ENCODE measurements around the gene HIF1AN.

The HIF1AN gene

GRCh38 chr10:100522107-100522801 lies 13.5 kb upstream of the HIF1AN start:
- DNase-seq (ENCODE audit: low read depth in 2 of 2): no peak

- DNase-seq (ENCODE audit: low read depth in 2 of 2): no peak
Measured at GRCh38 chr10:100522945-100523344, 12.8 kb upstream of the HIF1AN start.

- DNase-seq (ENCODE audit: low read depth in 2 of 2): no peak
Measured at GRCh38 chr10:100524206-100524605, 11.5 kb upstream of the HIF1AN start.

- no peak for DNase-seq (ENCODE audit: low read depth in 2 of 2)
Measured at GRCh38 chr10:100524638-100525037, 11.1 kb upstream of the HIF1AN start.

- DNase-seq (ENCODE audit: low read depth in 2 of 2): no peak
Measured at GRCh38 chr10:100528123-100528886, 7.4 kb upstream of the HIF1AN start.

GRCh38 chr10:100528921-100529474 lies 6.7 kb upstream of the HIF1AN start:
- DNase-seq (ENCODE audit: low read depth in 2 of 2): no peak

- DNase-seq (ENCODE audit: low read depth in 2 of 2): peak; percentile 70 to 74
Measured at GRCh38 chr10:100529475-100530298, 6.1 kb upstream of the HIF1AN start, which contains the start of gene NDUFB8. TSS of gene NDUFB8 (minus strand) at chr10:100529871. CDS start at chr10:100529851, 20 bp downstream.

- DNase-seq (ENCODE audit: low read depth in 2 of 2): no peak
Measured at GRCh38 chr10:100531761-100532160, 4.0 kb upstream of the HIF1AN start.

GRCh38 chr10:100534726-100535125 lies 1.0 kb upstream of the HIF1AN start:
- DNase-seq (ENCODE audit: low read depth in 2 of 2): no peak

- DNase-seq (ENCODE audit: low read depth in 2 of 2): no peak
Measured at GRCh38 chr10:100535338-100535714, 417 bp upstream of the HIF1AN start.

- DNase-seq (ENCODE audit: low read depth in 2 of 2): no peak
Measured at GRCh38 chr10:100537475-100537874, 1.7 kb downstream of the HIF1AN start.

GRCh38 chr10:100544950-100545349 lies 9.2 kb downstream of the HIF1AN start:
- no peak for DNase-seq (ENCODE audit: low read depth in 2 of 2)

GRCh38 chr10:100551196-100551595 lies 15.5 kb downstream of the HIF1AN start:
- no peak for DNase-seq (ENCODE audit: low read depth in 2 of 2)

- no peak for DNase-seq (ENCODE audit: low read depth in 2 of 2)
Measured at GRCh38 chr10:100551738-100552137, 16.0 kb downstream of the HIF1AN start.

- no peak for DNase-seq (ENCODE audit: low read depth in 2 of 2)
Measured at GRCh38 chr10:100553929-100554328, 18.2 kb downstream of the HIF1AN start.

GRCh38 chr10:100554902-100555301 lies 19.2 kb downstream of the HIF1AN start:
- DNase-seq (ENCODE audit: low read depth in 2 of 2): no peak

GRCh38 chr10:100560248-100560647 lies 24.5 kb downstream of the HIF1AN start:
- DNase-seq (ENCODE audit: low read depth in 2 of 2): no peak

- DNase-seq (ENCODE audit: low read depth in 2 of 2): no peak
Measured at GRCh38 chr10:100561005-100561404, 25.3 kb downstream of the HIF1AN start.

GRCh38 chr10:100562008-100562672 lies 26.4 kb downstream of the HIF1AN start:
- DNase-seq (ENCODE audit: low read depth in 2 of 2): peak; percentile 41 to 44

GRCh38 chr10:100565206-100565985 lies 29.7 kb downstream of the HIF1AN start:
- no peak for DNase-seq (ENCODE audit: low read depth in 2 of 2)

GRCh38 chr10:100566561-100566960 lies 30.8 kb downstream of the HIF1AN start:
- DNase-seq (ENCODE audit: low read depth in 2 of 2): no peak

Data from stimulated activated CD8-positive, alpha-beta memory T cell treated with anti-CD3 and anti-CD28 coated beads, Interleukin-7, amount 100 ng/mL, for 1 hour (primary cell).